ENCODE measurements around the gene KLHL7.
A peak's percentile ranks its signal among the peaks of the same experiment; 100 is the strongest.

Gene KLHL7

GRCh38 chr7:23105644-23106056 is at the start of gene KLHL7:
Gene KLHL7, plus strand, starts transcription at chr7:23105785. Its CDS starts 242 bp downstream, at chr7:23106027.
- peak within 1 kb of the TSS; percentile 92 for H3K4me3 ChIP-seq (ENCODE audit: low read depth, low read length)
- TF ChIP-seq MYC (IDR thresholded peaks at IDR 0.05; ENCODE audit: low read depth, low read length) (peak; percentile 90), CTCF (IDR thresholded peaks at IDR 0.05; ENCODE audit: low read depth, low read length) (no peak), POLR2A (IDR thresholded peaks at IDR 0.05; ENCODE audit: extremely low read depth, insufficient read length) (peak; percentile 96)
- TF ChIP-seq, protein P1, sequence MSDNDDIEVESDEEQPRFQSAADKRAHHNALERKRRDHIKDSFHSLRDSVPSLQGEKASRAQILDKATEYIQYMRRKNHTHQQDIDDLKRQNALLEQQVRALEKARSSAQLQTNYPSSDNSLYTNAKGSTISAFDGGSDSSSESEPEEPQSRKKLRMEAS (IDR thresholded peaks at IDR 0.05; ENCODE audit: low read depth, low read length) = peak; percentile 85; the same call in 1 of the 2 replicates
- DNase-seq (ENCODE audit: low read depth) = peak; percentile 98

GRCh38 chr7:23058408-23059096 is 47.0 kb upstream of the KLHL7 start:
- no peak overlapping the region for H3K4me3 ChIP-seq (ENCODE audit: low read depth, low read length)
- DNase-seq (ENCODE audit: low read depth) = peak; percentile 57
- no peak for TF ChIP-seq MYC (IDR thresholded peaks at IDR 0.05; ENCODE audit: low read depth, low read length)
- TF ChIP-seq, protein P1 (IDR thresholded peaks at IDR 0.05; ENCODE audit: low read depth, low read length) = no peak
- no peak for TF ChIP-seq POLR2A (IDR thresholded peaks at IDR 0.05; ENCODE audit: extremely low read depth, insufficient read length)
- no peak for TF ChIP-seq CTCF (IDR thresholded peaks at IDR 0.05; ENCODE audit: low read depth, low read length)

DNA sequence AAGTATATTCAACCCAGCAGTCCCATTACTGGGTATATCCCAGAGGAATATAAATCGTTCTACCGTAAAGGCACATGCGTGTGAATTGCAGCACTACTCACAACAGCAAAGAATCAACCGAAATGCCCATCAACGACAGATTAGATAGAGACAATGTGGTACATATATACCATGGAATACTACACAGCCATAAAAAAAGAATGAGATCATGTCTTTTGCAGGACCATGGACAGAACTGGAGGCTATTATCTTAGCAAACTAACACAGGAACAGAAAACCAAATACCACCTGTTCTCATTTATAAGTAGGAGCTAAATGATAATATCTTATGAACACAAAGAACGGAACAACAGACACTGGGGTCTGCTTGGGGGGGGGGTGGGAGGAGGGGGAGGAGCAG is 44.3 kb upstream of the KLHL7 start:
- TF ChIP-seq MYC (IDR thresholded peaks at IDR 0.05; ENCODE audit: low read depth, low read length) (no peak), POLR2A (IDR thresholded peaks at IDR 0.05; ENCODE audit: extremely low read depth, insufficient read length) (no peak)
- TF ChIP-seq, protein P1 (IDR thresholded peaks at IDR 0.05; ENCODE audit: low read depth, low read length) = no peak

DNA sequence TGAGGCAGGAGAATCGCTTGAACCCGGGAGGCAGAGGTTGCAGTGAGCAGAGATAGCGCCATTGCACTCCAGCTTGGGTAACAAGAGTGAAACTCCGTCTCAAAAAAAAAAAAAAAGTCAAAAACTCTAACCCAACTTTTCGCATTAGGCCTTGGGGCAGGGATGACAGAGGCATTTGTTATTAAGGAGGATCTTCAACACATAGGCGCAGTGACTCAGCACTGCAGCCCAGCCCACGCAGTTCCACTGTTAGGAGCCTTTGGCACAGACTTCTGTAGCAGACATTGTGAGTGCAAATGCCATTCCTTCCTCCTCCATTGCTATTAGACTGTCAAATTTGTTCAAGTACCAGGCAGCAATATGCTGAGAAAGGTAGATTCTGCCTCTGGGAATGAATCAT is 43.1 kb upstream of the KLHL7 start:
- peak; percentile 38 for DNase-seq (ENCODE audit: low read depth)
- no peak overlapping the region for H3K4me3 ChIP-seq (ENCODE audit: low read depth, low read length)

More for the DNA sequence above, 44.3 kb upstream of the KLHL7 start:
- no peak overlapping the region for H3K4me3 ChIP-seq (ENCODE audit: low read depth, low read length)
- DNase-seq (ENCODE audit: low read depth) = no peak

GRCh38 chr7:23065974-23066373 is 39.6 kb upstream of the KLHL7 start:
- H3K4me3 ChIP-seq (ENCODE audit: low read depth, low read length) = no peak overlapping the region
- DNase-seq (ENCODE audit: low read depth) = no peak
- TF ChIP-seq, protein P1 (IDR thresholded peaks at IDR 0.05; ENCODE audit: low read depth, low read length) = no peak
- TF ChIP-seq CTCF (IDR thresholded peaks at IDR 0.05; ENCODE audit: low read depth, low read length) (no peak), MYC (IDR thresholded peaks at IDR 0.05; ENCODE audit: low read depth, low read length) (no peak), POLR2A (IDR thresholded peaks at IDR 0.05; ENCODE audit: extremely low read depth, insufficient read length) (no peak)

More for the DNA sequence above, 43.1 kb upstream of the KLHL7 start:
- no peak for TF ChIP-seq POLR2A (IDR thresholded peaks at IDR 0.05; ENCODE audit: extremely low read depth, insufficient read length)

- no peak for DNase-seq (ENCODE audit: low read depth)
- TF ChIP-seq, protein P1 (IDR thresholded peaks at IDR 0.05; ENCODE audit: low read depth, low read length) = no peak
- no peak for TF ChIP-seq MYC (IDR thresholded peaks at IDR 0.05; ENCODE audit: low read depth, low read length)
- TF ChIP-seq POLR2A (IDR thresholded peaks at IDR 0.05; ENCODE audit: extremely low read depth, insufficient read length) = no peak
- TF ChIP-seq CTCF (IDR thresholded peaks at IDR 0.05; ENCODE audit: low read depth, low read length) = no peak
- no peak overlapping the region for H3K4me3 ChIP-seq (ENCODE audit: low read depth, low read length)
Measured at GRCh38 chr7:23067271-23067670, 38.3 kb upstream of the KLHL7 start.

Measured in NB4 (cell line).